Spinal cord (tissue), 10 donors: ENCODE results near the gene SLC35C1. TPM values are rescaled to one million over a fixed set of nuclear protein-coding genes. Genes with fewer than 3 reads are reported as not detected.

Experiments used
- DNase-seq, 6 donors: peaks; one replicate each; pipeline versions ENCODE4 v3.0.0 to v3.0.0-alpha.2; 2013 to 2015; ENCODE audit warnings: low spot score in 6 of 6, low read depth in 4 of 6
- H3K27ac ChIP-seq: one replicate; pipeline ENCODE4 v1.5.1; 2013; ENCODE audit warnings: low read depth, low read length, control low read depth
- H3K27me3 ChIP-seq: one replicate; pipeline ENCODE4 v1.6.1; 2013; ENCODE audit warnings: low read length; ENCODE audit not compliant: control insufficient read depth, insufficient read depth
- H3K36me3 ChIP-seq: one replicate; pipeline ENCODE4 v1.6.1; 2013; ENCODE audit warnings: low read length; ENCODE audit not compliant: control insufficient read depth, insufficient read depth
- H3K4me1 ChIP-seq: one replicate; pipeline ENCODE4 v1.6.1; 2013; ENCODE audit warnings: low read length; ENCODE audit not compliant: control insufficient read depth, insufficient read depth
- H3K4me3 ChIP-seq: one replicate; pipeline ENCODE4 v1.5.1; 2013; ENCODE audit warnings: low read depth, low read length, control low read depth
- H3K9me3 ChIP-seq: one replicate; pipeline ENCODE4 v1.6.1; 2013; ENCODE audit warnings: low read length; ENCODE audit not compliant: control insufficient read depth, insufficient read depth
- WGBS: methylation state at CpG from one replicate; pipeline ENCODE4 v1.1.5; 2013; ENCODE audit warnings: missing lambda C conversion rate; ENCODE audit not compliant: insufficient coverage; 5-methylcytosine and 5-hydroxymethylcytosine counted together
- long read RNA-seq, 4 donors: transcript quantifications; one replicate each; lab custom pipeline, GENCODE V29; 2026
- polyA plus RNA-seq, 2 donors: library from polyadenylated mRNA; unstranded; fragments of 120-200 nt; gene quantifications; one replicate each; pipeline ENCODE4 v1.2.1, GENCODE V29; 2013; ENCODE audit not compliant: insufficient read length in 2 of 2
- total RNA-seq, 2 donors: library from RNA; depleted of rRNA in 1 of 2; stranded (reverse); fragments of 120-200 nt in 1 of 2; fragments of >200 nt in 1 of 2; gene quantifications; one replicate each; pipeline versions ENCODE4 v1.2.3 to v1.2.4, GENCODE V29; 2013 to 2014
- donor health status: healthy.

Gene SLC35C1
- total RNA-seq: 1 to 10 TPM; 6.0 to 6.2 TPM
- 10 to 100 TPM; 15.9 to 16.0 TPM for polyA plus RNA-seq
- long read RNA-seq, donor 1, full-length matches to known transcripts: 5 of 5 reads
- long read RNA-seq, donor 1, partial matches to known transcripts: 0 of 5 reads
- long read RNA-seq, donor 1, other reads (novel, unspliced or antisense): 0 of 5 reads
- long read RNA-seq, donor 2, full-length matches to known transcripts: 1 of 1 reads
- long read RNA-seq, donor 2, partial matches to known transcripts: 0 of 1 reads
- long read RNA-seq, donor 2, other reads (novel, unspliced or antisense): 0 of 1 reads
- long read RNA-seq, donor 3, full-length matches to known transcripts: 4 of 4 reads
- long read RNA-seq, donor 3, partial matches to known transcripts: 0 of 4 reads
- long read RNA-seq, donor 3, other reads (novel, unspliced or antisense): 0 of 4 reads
- long read RNA-seq, donor 4, full-length matches to known transcripts: 3 of 3 reads
- long read RNA-seq, donor 4, partial matches to known transcripts: 0 of 3 reads
- long read RNA-seq, donor 4, other reads (novel, unspliced or antisense): 0 of 3 reads

DNA sequence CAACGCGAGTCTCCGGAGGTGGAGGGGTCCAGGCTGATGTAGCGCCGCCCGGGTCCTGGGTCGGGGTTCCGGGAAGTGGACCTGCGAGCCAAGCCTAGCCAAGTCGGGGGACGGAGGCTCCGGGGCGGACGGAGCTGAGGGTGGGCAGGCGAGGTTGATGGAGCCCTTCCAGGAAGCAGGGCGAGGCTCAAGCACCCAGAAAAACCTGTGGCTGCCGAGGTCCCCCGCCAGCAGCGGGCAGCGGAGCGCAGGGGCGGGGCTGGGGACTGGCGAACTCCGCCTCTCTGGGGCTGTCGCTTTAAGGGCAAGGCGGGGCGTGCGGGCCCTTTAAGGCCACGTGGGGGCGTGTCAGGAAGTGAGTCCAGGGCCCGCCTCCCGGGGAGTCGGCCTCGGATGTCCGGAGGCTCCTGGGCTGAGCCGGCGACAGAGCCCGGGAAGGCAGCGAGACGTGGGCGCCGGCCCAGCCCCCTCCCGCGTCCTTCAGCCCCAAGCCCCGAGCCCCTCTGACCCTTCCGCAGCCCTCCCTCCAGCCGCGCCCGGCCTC lies at the start of gene SLC35C1:
Gene SLC35C1, plus strand, starts transcription at position 389 of the 544 bp plus-strand sequence. CDS start 653 bp downstream, outside the sequence.
- Histone ChIP-seq H3K9me3 (no peaks in the 10 kb centered on the region), H3K4me3 (peak within 1 kb of the TSS; percentile 96), H3K36me3 (peaks cover 20% of the 10 kb centered on the region), H3K27ac (peak within 1 kb of the TSS; percentile 87), H3K4me1 (peaks cover 36% of the 10 kb centered on the region), H3K27me3 (no peaks in the 10 kb centered on the region)
- peak; percentile 70 to 98 (median 91) for DNase-seq
- WGBS: under 1% methylated on average over 48 of the region's 49 CpGs

DNA sequence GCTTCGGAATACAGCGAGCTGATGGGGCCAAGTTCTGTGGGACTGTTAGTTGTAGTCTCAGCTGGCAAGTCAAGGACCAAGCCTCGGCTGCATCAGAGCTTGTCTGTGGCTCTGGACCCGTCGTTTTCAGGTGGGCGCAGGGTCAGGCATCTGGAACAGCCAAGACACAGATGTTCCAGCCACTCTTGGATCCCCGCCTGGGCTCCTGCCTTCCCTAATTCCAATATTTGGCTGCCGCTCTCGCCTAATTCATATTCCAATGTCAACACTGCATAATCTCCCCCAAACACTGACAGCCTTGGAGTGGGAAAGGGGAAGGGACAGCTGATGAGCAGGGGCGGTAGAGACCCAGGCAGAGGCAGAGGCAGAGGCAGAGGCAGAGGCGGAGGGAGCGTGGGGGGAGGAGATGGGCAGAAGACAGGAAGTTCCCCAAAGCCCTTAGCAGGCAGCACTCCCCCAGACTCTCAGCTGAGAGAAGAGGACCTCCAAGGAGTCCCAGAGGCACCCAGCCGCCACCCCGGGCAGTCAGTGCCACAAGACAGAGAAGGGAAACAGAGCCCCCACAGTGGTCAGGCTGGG lies 49.6 kb upstream of the SLC35C1 start:
- peaks cover 2% of the 10 kb centered on the region for H3K27me3 ChIP-seq

DNA sequence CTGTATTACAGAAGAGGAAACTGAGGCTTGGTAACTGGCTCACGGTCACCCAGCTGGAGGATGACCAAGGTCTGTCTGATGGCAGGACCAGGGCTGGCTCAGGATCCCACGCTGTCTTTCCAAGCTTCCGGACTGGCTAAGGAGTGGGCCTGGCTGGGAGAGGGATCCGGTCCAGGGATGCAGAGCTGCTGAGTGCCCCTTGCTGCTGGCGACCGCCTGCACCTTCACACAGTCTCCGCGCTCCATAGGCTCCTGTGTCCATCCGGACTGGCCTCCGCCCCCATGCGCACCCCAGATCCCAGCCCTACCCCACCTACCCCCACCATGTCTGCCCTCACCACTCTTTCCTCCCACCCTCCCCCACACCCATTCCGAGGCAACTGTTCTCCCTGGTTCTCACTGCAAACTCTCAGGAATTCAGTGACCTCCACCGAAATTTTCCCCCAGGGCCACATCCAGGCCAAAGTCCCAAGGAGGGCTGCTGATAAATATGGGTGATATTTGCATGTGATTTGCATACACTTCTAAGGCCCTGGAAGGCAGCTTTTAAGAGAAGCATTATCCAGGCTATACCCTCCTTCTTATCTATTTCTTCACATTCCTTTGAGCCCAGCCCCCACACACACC lies 48.5 kb upstream of the SLC35C1 start:
- H3K9me3 ChIP-seq: no peaks in the 10 kb centered on the region
- H3K27me3 ChIP-seq: peaks cover 2% of the 10 kb centered on the region
- no peak overlapping the region for H3K27ac ChIP-seq
- H3K4me1 ChIP-seq: peaks cover 10% of the 10 kb centered on the region
- 86% methylated on average over 11 of the region's 13 CpGs for WGBS
- DNase-seq: no peak
- H3K4me3 ChIP-seq: no peak overlapping the region
- H3K36me3 ChIP-seq: no peaks in the 10 kb centered on the region

More for the DNA sequence above, 49.6 kb upstream of the SLC35C1 start:
- 52% methylated on average over 8 of the region's 14 CpGs for WGBS
- Histone ChIP-seq H3K4me1 (peaks cover 18% of the 10 kb centered on the region), H3K36me3 (no peaks in the 10 kb centered on the region), H3K9me3 (no peaks in the 10 kb centered on the region), H3K27ac (no peak overlapping the region), H3K4me3 (no peak overlapping the region)
- peak in 1 of 6 donors; percentile 72 for DNase-seq

DNA sequence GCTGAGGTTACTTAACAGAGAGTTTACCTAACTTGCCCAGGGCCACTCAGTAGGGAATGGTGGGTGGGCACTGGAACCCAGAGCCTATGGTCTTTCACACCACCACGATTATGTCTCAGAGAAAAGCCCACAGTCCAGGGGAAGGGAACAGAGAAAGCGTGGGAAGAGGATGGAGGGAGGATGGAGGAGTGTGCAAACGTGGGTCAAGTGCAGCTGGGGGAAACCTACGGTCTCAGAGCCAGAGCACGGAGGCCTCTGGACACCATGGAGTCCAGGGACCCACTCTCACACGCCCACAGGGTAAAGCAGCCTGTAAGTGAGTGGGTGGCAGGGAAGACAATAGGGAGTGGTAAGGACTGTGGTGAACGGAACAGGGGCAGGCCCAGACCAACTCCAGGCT lies 47.3 kb upstream of the SLC35C1 start:
- DNase-seq: no peak
- Histone ChIP-seq H3K36me3 (no peaks in the 10 kb centered on the region), H3K4me1 (peaks cover 7% of the 10 kb centered on the region), H3K27me3 (peaks cover 2% of the 10 kb centered on the region), H3K4me3 (no peak overlapping the region), H3K9me3 (no peaks in the 10 kb centered on the region), H3K27ac (no peak overlapping the region)
- 96% methylated on average over 3 of the region's 7 CpGs for WGBS

DNA sequence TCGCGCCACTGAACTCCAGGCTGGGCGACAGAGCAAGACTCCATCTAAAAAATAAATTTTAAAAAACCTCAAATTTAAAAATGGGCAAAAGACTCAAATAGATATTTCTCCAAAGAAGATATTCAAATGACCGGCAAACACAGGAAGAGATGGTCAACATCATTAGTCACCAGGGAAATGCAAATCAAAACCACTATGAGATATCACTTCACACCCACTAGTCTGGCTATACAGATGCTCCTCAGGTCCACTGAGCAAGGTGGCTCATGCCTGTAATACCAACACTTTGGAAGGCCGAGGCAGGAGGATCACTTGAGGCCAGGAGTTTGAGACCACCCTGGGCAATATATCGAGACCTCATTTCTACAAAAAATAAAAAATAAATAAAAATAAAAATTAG lies 43.3 kb upstream of the SLC35C1 start:
- Histone ChIP-seq H3K9me3 (no peaks in the 10 kb centered on the region), H3K4me1 (no peaks in the 10 kb centered on the region), H3K27ac (no peak overlapping the region), H3K4me3 (no peak overlapping the region), H3K27me3 (no peaks in the 10 kb centered on the region), H3K36me3 (no peaks in the 10 kb centered on the region)
- DNase-seq: no peak
- WGBS: 91% methylated on average over 1 of the region's 6 CpGs

DNA sequence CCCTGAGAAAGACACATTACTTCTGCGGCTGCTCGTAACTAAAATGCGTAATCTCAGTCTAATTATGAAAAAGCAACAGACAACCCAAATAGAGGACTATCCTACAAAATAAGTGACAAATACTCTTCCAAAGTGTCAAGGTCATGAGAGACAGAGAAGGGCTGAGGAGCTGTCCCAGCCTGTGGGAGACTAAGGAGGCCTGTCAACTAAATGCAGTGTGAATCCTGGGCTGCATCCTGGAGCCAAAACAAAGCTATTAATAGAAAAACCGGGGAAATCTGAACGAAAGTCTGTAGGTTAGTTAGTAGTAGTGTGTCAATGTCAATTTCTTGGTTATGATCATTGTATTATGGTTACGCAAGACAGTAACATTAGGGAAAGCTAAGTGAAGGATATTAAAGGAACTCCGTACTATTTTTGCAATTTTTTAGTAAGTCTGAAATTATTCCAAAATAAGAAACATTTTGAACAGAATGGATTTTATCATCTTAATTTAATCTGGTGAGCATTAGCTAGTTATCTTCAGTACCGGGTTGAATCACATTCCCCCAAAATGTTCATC lies 39.8 kb upstream of the SLC35C1 start:
- H3K27ac ChIP-seq: no peak overlapping the region
- no peaks in the 10 kb centered on the region for H3K9me3 ChIP-seq
- H3K36me3 ChIP-seq: no peaks in the 10 kb centered on the region
- no peak overlapping the region for H3K4me3 ChIP-seq
- H3K27me3 ChIP-seq: no peaks in the 10 kb centered on the region
- WGBS: 82% methylated on average over 2 of the region's 8 CpGs
- DNase-seq: no peak
- no peaks in the 10 kb centered on the region for H3K4me1 ChIP-seq

DNA sequence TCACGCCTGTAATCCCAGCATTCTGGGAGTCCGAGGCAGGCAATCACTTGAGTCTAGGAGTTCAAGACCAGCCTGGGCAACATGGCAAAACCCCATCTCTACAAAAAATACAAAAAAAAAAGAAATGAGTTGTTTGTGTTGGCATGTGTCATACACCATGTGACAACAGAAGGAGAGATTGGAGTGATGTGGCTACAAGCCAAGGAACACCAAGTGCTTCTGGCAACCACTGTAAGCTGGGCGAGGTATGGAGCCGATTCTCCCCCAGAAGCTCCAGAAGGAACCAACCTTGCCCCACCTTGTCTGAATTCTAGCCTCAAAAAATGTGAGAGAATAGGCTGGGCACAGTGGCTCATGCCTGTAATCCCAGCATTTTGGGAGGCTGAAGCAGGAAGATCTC lies 39.1 kb upstream of the SLC35C1 start:
- no peak for DNase-seq
- no CpG with 5 or more reads among the region's 4 CpGs for WGBS

DNA sequence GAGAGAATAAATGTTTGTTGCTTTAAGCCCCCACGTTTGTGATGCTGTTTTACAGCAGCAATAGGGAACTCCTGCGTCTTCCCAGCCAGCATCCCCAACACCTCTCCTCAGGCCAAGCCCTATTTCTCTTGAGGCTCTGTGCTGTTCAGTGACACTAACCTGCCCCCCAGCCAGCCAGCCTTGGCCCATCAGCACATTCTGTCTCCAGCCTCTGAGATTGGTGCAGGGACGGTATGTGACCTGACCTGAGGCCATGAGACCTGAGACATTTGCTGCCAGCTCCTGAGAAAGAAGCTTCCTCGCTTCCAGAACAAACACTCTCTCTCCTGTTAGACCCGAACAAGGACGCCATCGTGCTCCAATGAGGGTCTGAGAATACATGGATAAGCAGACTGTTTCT lies 38.5 kb upstream of the SLC35C1 start:
- Histone ChIP-seq H3K27me3 (no peaks in the 10 kb centered on the region), H3K36me3 (no peaks in the 10 kb centered on the region), H3K9me3 (no peaks in the 10 kb centered on the region), H3K27ac (no peak overlapping the region), H3K4me1 (peaks cover 6% of the 10 kb centered on the region), H3K4me3 (no peak overlapping the region)
- no peak for DNase-seq
- 92% methylated on average over 2 of the region's 7 CpGs for WGBS

More for the DNA sequence above, 39.1 kb upstream of the SLC35C1 start:
- Histone ChIP-seq H3K27me3 (no peaks in the 10 kb centered on the region), H3K4me3 (no peak overlapping the region), H3K9me3 (no peaks in the 10 kb centered on the region), H3K36me3 (no peaks in the 10 kb centered on the region), H3K27ac (no peak overlapping the region), H3K4me1 (no peaks in the 10 kb centered on the region)

DNA sequence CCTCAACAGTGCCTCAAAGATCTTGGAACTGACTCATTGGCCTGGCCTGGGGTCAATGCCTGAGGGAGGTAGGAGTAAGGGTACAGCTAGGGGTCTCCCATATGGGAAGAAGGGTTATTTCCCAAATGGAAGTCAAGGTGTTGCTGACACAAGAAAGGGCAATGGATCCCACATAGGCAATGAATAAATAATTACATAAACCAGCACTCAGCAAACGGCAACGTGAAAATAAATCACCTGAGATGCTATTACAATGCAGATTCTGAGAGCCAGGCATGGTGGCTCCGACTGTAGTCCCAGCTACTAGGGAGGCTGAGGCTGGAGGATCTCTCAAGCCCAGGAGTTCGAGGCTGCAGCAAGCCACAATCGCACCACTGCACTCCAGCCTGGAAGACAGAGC lies 36.5 kb upstream of the SLC35C1 start:
- no peak overlapping the region for H3K27ac ChIP-seq
- peaks cover 13% of the 10 kb centered on the region for H3K4me1 ChIP-seq
- H3K36me3 ChIP-seq: no peaks in the 10 kb centered on the region
- no peaks in the 10 kb centered on the region for H3K27me3 ChIP-seq
- H3K9me3 ChIP-seq: no peaks in the 10 kb centered on the region
- DNase-seq: no peak
- H3K4me3 ChIP-seq: no peak overlapping the region
- 82% methylated on average over 4 of the region's 5 CpGs for WGBS
